Measurements from ENCODE around the gene TLCD3B.

The TLCD3B gene

DNA sequence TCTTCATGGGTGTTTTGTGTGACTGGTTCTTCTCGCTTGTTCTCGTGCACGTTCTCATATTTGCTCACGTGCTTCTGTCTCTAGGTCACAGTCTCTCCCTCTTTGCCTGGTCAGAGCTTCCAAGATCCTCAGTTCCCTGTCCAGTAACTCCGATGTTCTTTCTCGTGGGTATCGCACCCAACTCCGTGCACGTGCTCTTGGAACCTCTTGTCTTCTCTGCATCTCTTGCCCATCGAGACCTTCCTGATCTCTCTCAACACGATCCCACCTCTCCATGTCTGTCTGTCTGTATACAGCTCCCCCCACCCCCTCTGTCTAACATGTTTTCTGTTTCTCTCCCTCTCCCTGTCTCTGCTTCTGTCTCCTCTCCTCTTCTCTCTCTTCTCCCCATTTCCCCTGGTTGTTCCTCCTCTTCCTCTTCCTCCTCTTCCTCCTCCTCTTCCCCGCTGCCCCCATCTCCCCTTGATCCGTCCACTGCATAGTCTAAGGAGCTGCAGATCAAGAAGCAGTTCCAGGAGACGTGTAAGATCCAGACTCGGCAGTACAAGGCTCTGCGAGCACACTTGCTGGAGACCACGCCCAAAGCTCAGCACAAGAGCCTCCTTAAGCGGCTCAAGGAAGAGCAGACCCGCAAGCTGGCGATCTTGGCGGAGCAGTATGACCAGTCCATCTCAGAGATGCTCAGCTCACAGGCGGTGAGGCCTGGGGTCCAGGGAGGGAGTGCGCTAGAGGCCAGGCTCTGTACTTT is 41.8 kb downstream of the TLCD3B start:
- TF ChIP-seq, protein P1, sequence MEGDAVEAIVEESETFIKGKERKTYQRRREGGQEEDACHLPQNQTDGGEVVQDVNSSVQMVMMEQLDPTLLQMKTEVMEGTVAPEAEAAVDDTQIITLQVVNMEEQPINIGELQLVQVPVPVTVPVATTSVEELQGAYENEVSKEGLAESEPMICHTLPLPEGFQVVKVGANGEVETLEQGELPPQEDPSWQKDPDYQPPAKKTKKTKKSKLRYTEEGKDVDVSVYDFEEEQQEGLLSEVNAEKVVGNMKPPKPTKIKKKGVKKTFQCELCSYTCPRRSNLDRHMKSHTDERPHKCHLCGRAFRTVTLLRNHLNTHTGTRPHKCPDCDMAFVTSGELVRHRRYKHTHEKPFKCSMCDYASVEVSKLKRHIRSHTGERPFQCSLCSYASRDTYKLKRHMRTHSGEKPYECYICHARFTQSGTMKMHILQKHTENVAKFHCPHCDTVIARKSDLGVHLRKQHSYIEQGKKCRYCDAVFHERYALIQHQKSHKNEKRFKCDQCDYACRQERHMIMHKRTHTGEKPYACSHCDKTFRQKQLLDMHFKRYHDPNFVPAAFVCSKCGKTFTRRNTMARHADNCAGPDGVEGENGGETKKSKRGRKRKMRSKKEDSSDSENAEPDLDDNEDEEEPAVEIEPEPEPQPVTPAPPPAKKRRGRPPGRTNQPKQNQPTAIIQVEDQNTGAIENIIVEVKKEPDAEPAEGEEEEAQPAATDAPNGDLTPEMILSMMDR (IDR thresholded peaks at IDR 0.05): no peak
- Histone ChIP-seq H3K4me3 (ENCODE audit: low read depth in 1 of 2, low read length in 1 of 2) (no peak overlapping the region), H3K27ac (no peak overlapping the region), H3K27me3 (no peaks in the 10 kb centered on the region), H3K4me1 (ENCODE audit: control insufficient read depth in 1 of 2, insufficient read depth in 1 of 2, low read depth in 1 of 2, low read length in 1 of 2) (peaks cover 0 to 6% of the 10 kb centered on the region in 2 experiments), H3K9me3 (no peaks in the 10 kb centered on the region), H3K36me3 (peaks cover 92% of the 10 kb centered on the region)

DNA sequence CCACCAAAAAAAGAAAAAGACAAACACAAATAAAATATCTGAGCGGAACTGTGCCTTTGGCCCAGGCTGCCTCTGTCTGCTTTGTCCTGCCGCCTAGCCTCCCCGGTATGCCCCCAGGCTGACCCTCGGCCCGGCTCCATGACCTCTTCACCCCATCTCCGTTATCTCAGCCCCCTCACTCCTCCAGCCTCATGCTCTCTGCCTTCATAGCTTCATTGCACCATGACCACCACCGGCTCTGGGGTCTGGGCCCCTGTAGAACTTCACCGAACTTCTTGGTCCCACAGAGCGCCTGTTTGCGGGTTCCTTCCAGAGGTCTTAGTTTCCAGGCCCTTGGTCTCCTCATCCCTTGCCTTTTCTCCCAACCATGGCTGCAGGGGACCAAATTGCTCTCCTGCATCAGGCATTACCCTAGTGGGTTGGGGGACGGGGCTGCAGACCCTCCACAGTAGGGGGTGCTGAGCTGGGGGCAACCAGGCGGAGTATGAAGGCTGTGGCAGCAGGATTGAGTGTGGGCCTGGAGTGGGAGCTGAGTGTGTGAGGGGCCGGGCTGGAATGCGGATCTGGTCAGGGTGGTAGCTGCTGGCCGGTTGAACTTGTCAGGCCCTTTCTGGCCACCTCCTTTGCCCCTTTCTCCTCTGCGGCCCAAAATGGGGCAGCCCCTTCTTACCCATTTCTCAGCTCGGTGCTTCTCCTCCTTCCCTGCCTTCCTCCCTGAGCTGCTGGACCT is 42.6 kb downstream of the TLCD3B start:
- Histone ChIP-seq H3K9me3 (no peaks in the 10 kb centered on the region), H3K27me3 (no peaks in the 10 kb centered on the region), H3K36me3 (peaks cover 98% of the 10 kb centered on the region), H3K27ac (no peak overlapping the region), H3K4me1 (ENCODE audit: control insufficient read depth in 1 of 2, insufficient read depth in 1 of 2, low read depth in 1 of 2, low read length in 1 of 2) (no peaks in the 10 kb centered on the region), H3K4me3 (ENCODE audit: low read depth in 1 of 2, low read length in 1 of 2) (no peak overlapping the region)
- TF ChIP-seq, protein P1 (IDR thresholded peaks at IDR 0.05): no peak

DNA sequence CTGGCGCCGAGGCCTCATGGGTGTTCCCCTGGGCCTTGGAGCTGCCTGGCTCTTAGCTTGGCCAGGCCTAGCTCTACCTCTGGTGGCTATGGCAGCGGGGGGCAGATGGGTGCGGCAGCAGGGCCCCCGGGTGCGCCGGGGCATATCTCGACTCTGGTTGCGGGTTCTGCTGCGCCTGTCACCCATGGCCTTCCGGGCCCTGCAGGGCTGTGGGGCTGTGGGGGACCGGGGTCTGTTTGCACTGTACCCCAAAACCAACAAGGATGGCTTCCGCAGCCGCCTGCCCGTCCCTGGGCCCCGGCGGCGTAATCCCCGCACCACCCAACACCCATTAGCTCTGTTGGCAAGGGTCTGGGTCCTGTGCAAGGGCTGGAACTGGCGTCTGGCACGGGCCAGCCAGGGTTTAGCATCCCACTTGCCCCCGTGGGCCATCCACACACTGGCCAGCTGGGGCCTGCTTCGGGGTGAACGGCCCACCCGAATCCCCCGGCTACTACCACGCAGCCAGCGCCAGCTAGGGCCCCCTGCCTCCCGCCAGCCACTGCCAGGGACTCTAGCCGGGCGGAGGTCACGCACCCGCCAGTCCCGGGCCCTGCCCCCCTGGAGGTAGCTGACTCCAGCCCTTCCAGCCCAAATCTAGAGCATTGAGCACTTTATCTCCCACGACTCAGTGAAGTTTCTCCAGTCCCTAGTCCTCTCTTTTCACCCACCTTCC is 43.5 kb downstream of the TLCD3B start:
- Histone ChIP-seq H3K27ac (no peak overlapping the region), H3K27me3 (no peaks in the 10 kb centered on the region), H3K4me3 (ENCODE audit: low read depth in 1 of 2, low read length in 1 of 2) (no peak overlapping the region), H3K9me3 (no peaks in the 10 kb centered on the region), H3K4me1 (ENCODE audit: control insufficient read depth in 1 of 2, insufficient read depth in 1 of 2, low read depth in 1 of 2, low read length in 1 of 2) (no peaks in the 10 kb centered on the region), H3K36me3 (peaks cover 98% of the 10 kb centered on the region)
- TF ChIP-seq, protein P1 (IDR thresholded peaks at IDR 0.05): no peak

DNA sequence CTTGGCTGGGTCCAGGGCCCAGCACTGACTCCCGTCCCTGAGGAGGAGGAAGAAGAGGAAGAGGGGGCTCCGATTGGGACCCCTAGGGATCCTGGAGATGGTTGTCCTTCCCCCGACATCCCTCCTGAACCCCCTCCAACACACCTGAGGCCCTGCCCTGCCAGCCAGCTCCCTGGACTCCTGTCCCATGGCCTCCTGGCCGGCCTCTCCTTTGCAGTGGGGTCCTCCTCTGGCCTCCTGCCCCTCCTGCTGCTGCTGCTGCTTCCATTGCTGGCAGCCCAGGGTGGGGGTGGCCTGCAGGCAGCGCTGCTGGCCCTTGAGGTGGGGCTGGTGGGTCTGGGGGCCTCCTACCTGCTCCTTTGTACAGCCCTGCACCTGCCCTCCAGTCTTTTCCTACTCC is 44.1 kb downstream of the TLCD3B start:
- Histone ChIP-seq H3K36me3 (peaks cover 98% of the 10 kb centered on the region), H3K27ac (no peak overlapping the region), H3K4me3 (ENCODE audit: low read depth in 1 of 2, low read length in 1 of 2) (no peak overlapping the region), H3K27me3 (no peaks in the 10 kb centered on the region), H3K9me3 (no peaks in the 10 kb centered on the region), H3K4me1 (ENCODE audit: control insufficient read depth in 1 of 2, insufficient read depth in 1 of 2, low read depth in 1 of 2, low read length in 1 of 2) (no peaks in the 10 kb centered on the region)
- TF ChIP-seq, protein P1 (IDR thresholded peaks at IDR 0.05): no peak

GRCh38 chr16:29986231-29986630 is 44.8 kb downstream of the TLCD3B start:
- Histone ChIP-seq H3K27me3 (no peaks in the 10 kb centered on the region), H3K4me3 (ENCODE audit: low read depth in 1 of 2, low read length in 1 of 2) (no peak overlapping the region), H3K27ac (no peak overlapping the region), H3K4me1 (ENCODE audit: control insufficient read depth in 1 of 2, insufficient read depth in 1 of 2, low read depth in 1 of 2, low read length in 1 of 2) (no peaks in the 10 kb centered on the region), H3K9me3 (no peaks in the 10 kb centered on the region), H3K36me3 (peaks cover 100% of the 10 kb centered on the region)
- TF ChIP-seq, protein P1 (IDR thresholded peaks at IDR 0.05): no peak
